GM18526 (cell line): ENCODE data around the gene MYO16.

ENCODE experiments used
- POLR2A ChIP-seq: IDR thresholded peaks from 3 replicates; pipeline ENCODE4 v1.6.1; 2011; ENCODE audit not compliant: insufficient read length; ENCODE audit errors: extremely low read depth

MYO16 gene

GRCh38 chr13:109249780-109250528, 620.5 kb downstream of the MYO16 start:
- TF ChIP-seq POLR2A: no peak

DNA sequence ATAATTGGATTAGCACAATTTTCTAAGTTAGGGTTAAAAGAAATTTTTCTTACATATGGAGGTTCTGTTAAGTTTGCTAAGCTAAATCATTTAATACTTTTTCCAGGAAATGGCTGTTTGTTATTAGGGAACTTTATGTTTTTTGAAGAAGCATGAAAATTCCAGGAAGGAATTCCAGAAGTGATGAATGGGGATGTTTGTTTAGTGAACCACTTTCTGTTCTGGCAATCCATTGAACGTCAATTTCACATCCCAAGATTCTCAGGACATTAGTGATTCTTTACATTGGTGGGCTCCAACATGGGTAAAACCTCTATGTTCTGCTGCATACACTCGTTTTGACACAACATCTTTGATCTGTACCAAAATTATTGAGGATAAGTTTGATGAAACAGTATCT, 622.5 kb downstream of the MYO16 start:
- no peak for TF ChIP-seq POLR2A

- TF ChIP-seq POLR2A: no peak
Observed at GRCh38 chr13:109253316-109253715, 623.9 kb downstream of the MYO16 start.

GRCh38 chr13:109254274-109254673, 624.9 kb downstream of the MYO16 start:
- no peak for TF ChIP-seq POLR2A

GRCh38 chr13:109255141-109255856, 625.9 kb downstream of the MYO16 start:
- no peak for TF ChIP-seq POLR2A

GRCh38 chr13:109256866-109257760, 627.7 kb downstream of the MYO16 start:
- TF ChIP-seq POLR2A: no peak
